ENCODE results near the gene KLF13. TPM values are rescaled to one million over a fixed set of nuclear protein-coding genes. Genes with fewer than 3 reads are reported as not detected.
"Not testable (repeated sequence)": the region's sequence is repeated elsewhere in the genome, so short reads cannot be mapped to it uniquely, and the experiment has no call there.

The KLF13 gene
- total RNA-seq, 2 experiments from 2014 or later, result 134 to 145 TPM

GRCh38 chr15:31352911-31353811 lies 26.5 kb downstream of the KLF13 start:
- CTCF ChIA-PET, result interaction anchor here (1.1 to 2.0 kb wide), 4 partner anchors 12 to 135 kb away, joined by 4 to 7 read pairs (median 5); no protein-coding TSS in a partner anchor
- intact Hi-C loops (cut with micrococcal nuclease), result no loop called here
- peaks cover 4% of the 10 kb centered on the region for H3K9me3 Mint-ChIP-seq
- no peaks in the 10 kb centered on the region for H3K27me3 Mint-ChIP-seq
- peak overlapping the region; percentile 63 for H3K4me3 Mint-ChIP-seq
- peaks cover 99% of the 10 kb centered on the region for H3K4me1 Mint-ChIP-seq (ENCODE audit: low read depth)
- H3K36me3 Mint-ChIP-seq, result peaks cover 42% of the 10 kb centered on the region
- POLR2A ChIA-PET, result interaction anchor here (0.9 to 1.7 kb wide), 8 partner anchors 8 to 39 kb away, joined by 3 to 9 read pairs (median 4); no protein-coding TSS in a partner anchor
- H3K27ac Mint-ChIP-seq, result peak overlapping the region; percentile 94
- peak; percentile 71 for DNase-seq

- no peak for DNase-seq
- Mint-ChIP-seq H3K4me3 (peak overlapping the region; percentile 63), H3K27me3 (no peaks in the 10 kb centered on the region), H3K4me1 (ENCODE audit: low read depth) (peaks cover 99% of the 10 kb centered on the region), H3K36me3 (peaks cover 46% of the 10 kb centered on the region), H3K9me3 (peaks cover 4% of the 10 kb centered on the region), H3K27ac (peak overlapping the region; percentile 94)
- ChIA-PET CTCF (interaction anchor here (1.5 to 1.6 kb wide), 2 partner anchors 12 to 134 kb away, joined by 4 to 7 read pairs; no protein-coding TSS in a partner anchor), POLR2A (interaction anchor here (0.9 to 1.7 kb wide), 7 partner anchors 9 to 38 kb away, joined by 3 to 9 read pairs (median 4); no protein-coding TSS in a partner anchor)
- intact Hi-C loops (cut with micrococcal nuclease), result no loop called here
These were observed 27.3 kb downstream of the KLF13 start for GRCh38 chr15:31353931-31354330.

- POLR2A ChIA-PET, result interaction anchor here (1.0 to 10.3 kb wide), 6 partner anchors 8 to 134 kb away, joined by 3 to 97 read pairs (median 6); no protein-coding TSS in a partner anchor
- intact Hi-C loops (cut with micrococcal nuclease); H3K9me3 Mint-ChIP-seq; DNase-seq; H3K27me3 Mint-ChIP-seq; H3K4me3 Mint-ChIP-seq: not testable (repeated sequence)
- H3K4me1 Mint-ChIP-seq (ENCODE audit: low read depth), result peaks cover 99% of the 10 kb centered on the region
- peaks cover 37% of the 10 kb centered on the region for H3K36me3 Mint-ChIP-seq
- CTCF ChIA-PET, result interaction anchor here (0.8 to 3.1 kb wide), 7 partner anchors 9 to 135 kb away, joined by 3 to 20 read pairs (median 14); no protein-coding TSS in a partner anchor
- peak overlapping the region; percentile 97 for H3K27ac Mint-ChIP-seq
These were observed 29.5 kb downstream of the KLF13 start for GRCh38 chr15:31356097-31356496.

- intact Hi-C loops (cut with micrococcal nuclease), result no loop called here
- POLR2A ChIA-PET, result interaction anchor here (1.0 to 10.3 kb wide), 7 partner anchors 8 to 127 kb away, joined by 3 to 97 read pairs (median 5); no protein-coding TSS in a partner anchor
- peak overlapping the region; percentile 97 for H3K27ac Mint-ChIP-seq
These were observed 30.5 kb downstream of the KLF13 start for GRCh38 chr15:31357148-31357547.

GRCh38 chr15:31358163-31358562 lies 31.5 kb downstream of the KLF13 start:
- ChIA-PET CTCF (interaction anchor here (0.6 to 3.1 kb wide), 6 partner anchors 9 to 130 kb away, joined by 3 to 20 read pairs (median 8); no protein-coding TSS in a partner anchor), POLR2A (interaction anchor here (0.8 to 10.3 kb wide), 5 partner anchors 10 to 79 kb away, joined by 3 to 97 read pairs (median 3); partner anchors contain the start of gene KLF13)
- Mint-ChIP-seq H3K4me3 (no peak overlapping the region), H3K36me3 (peaks cover 40% of the 10 kb centered on the region), H3K9me3 (peaks cover 4% of the 10 kb centered on the region), H3K4me1 (ENCODE audit: low read depth) (peaks cover 99% of the 10 kb centered on the region), H3K27ac (peak overlapping the region; percentile 97), H3K27me3 (no peaks in the 10 kb centered on the region)
- intact Hi-C loops (cut with micrococcal nuclease), result no loop called here
- no peak for DNase-seq

More at GRCh38 chr15:31357148-31357547, 30.5 kb downstream of the KLF13 start:
- Mint-ChIP-seq H3K27me3 (no peaks in the 10 kb centered on the region), H3K36me3 (peaks cover 37% of the 10 kb centered on the region), H3K4me3 (peak overlapping the region; percentile 65), H3K4me1 (ENCODE audit: low read depth) (peaks cover 99% of the 10 kb centered on the region), H3K9me3 (peaks cover 4% of the 10 kb centered on the region)
- DNase-seq, result peak; percentile 60
- CTCF ChIA-PET, result interaction anchor here (1.1 to 3.1 kb wide), 6 partner anchors 9 to 133 kb away, joined by 3 to 20 read pairs (median 14); no protein-coding TSS in a partner anchor

GRCh38 chr15:31358957-31359701 lies 32.5 kb downstream of the KLF13 start:
- CTCF ChIA-PET, result interaction anchor here (0.7 to 3.1 kb wide), 8 partner anchors 8 to 144 kb away, joined by 3 to 16 read pairs (median 6); no protein-coding TSS in a partner anchor
- DNase-seq, result no peak
- POLR2A ChIA-PET, result interaction anchor here (1.2 to 10.3 kb wide), 4 partner anchors 11 to 78 kb away, joined by 3 to 97 read pairs (median 3); no protein-coding TSS in a partner anchor
- Mint-ChIP-seq H3K36me3 (peaks cover 37% of the 10 kb centered on the region), H3K27ac (peak overlapping the region; percentile 97), H3K4me3 (no peak overlapping the region), H3K27me3 (no peaks in the 10 kb centered on the region), H3K4me1 (ENCODE audit: low read depth) (peaks cover 99% of the 10 kb centered on the region), H3K9me3 (peaks cover 4% of the 10 kb centered on the region)
- intact Hi-C loops (cut with micrococcal nuclease), result no loop called here

GRCh38 chr15:31359702-31360111 lies 33.1 kb downstream of the KLF13 start:
- no peaks in the 10 kb centered on the region for H3K27me3 Mint-ChIP-seq
- H3K27ac Mint-ChIP-seq, result peak overlapping the region; percentile 97
- H3K36me3 Mint-ChIP-seq, result peaks cover 37% of the 10 kb centered on the region
- peaks cover 100% of the 10 kb centered on the region for H3K4me1 Mint-ChIP-seq (ENCODE audit: low read depth)
- CTCF ChIA-PET, result interaction anchor here (0.7 to 2.9 kb wide), 6 partner anchors 13 to 144 kb away, joined by 3 to 13 read pairs (median 6); no protein-coding TSS in a partner anchor
- intact Hi-C loops (cut with micrococcal nuclease), result loop anchor here (10.0 kb wide), 1 partner anchor 365 kb away; the partner anchor contains the start of gene MTMR10
- H3K4me3 Mint-ChIP-seq, result peak overlapping the region; percentile 76
- POLR2A ChIA-PET, result interaction anchor here (0.8 to 10.3 kb wide), 3 partner anchors 12 to 75 kb away, joined by 3 to 97 read pairs (median 3); no protein-coding TSS in a partner anchor
- H3K9me3 Mint-ChIP-seq, result peaks cover 4% of the 10 kb centered on the region
- no peak for DNase-seq

- Mint-ChIP-seq H3K27ac (peak overlapping the region; percentile 97), H3K27me3 (no peaks in the 10 kb centered on the region), H3K4me1 (ENCODE audit: low read depth) (peaks cover 100% of the 10 kb centered on the region), H3K36me3 (peaks cover 33% of the 10 kb centered on the region), H3K4me3 (peak overlapping the region; percentile 76), H3K9me3 (no peaks in the 10 kb centered on the region)
- ChIA-PET POLR2A (interaction anchor here (0.8 to 10.3 kb wide), 4 partner anchors 12 to 75 kb away, joined by 3 to 97 read pairs (median 4); no protein-coding TSS in a partner anchor), CTCF (interaction anchor here (0.7 to 2.9 kb wide), 7 partner anchors 14 to 145 kb away, joined by 3 to 13 read pairs (median 6); no protein-coding TSS in a partner anchor)
- DNase-seq, result no peak
- intact Hi-C loops (cut with micrococcal nuclease), result loop anchor here (10.0 kb wide), 1 partner anchor 365 kb away; the partner anchor contains the start of gene MTMR10
These were observed 33.5 kb downstream of the KLF13 start for GRCh38 chr15:31360158-31360561.

- ChIA-PET POLR2A (interaction anchor here (1.0 to 10.3 kb wide), 4 partner anchors 8 to 74 kb away, joined by 3 to 97 read pairs (median 6); no protein-coding TSS in a partner anchor), CTCF (interaction anchor here (0.7 to 2.9 kb wide), 5 partner anchors 15 to 146 kb away, joined by 3 to 13 read pairs (median 6); no protein-coding TSS in a partner anchor)
- Mint-ChIP-seq H3K9me3 (no peaks in the 10 kb centered on the region), H3K4me3 (peak overlapping the region; percentile 76), H3K4me1 (ENCODE audit: low read depth) (peaks cover 99% of the 10 kb centered on the region), H3K36me3 (peaks cover 24% of the 10 kb centered on the region), H3K27me3 (no peaks in the 10 kb centered on the region), H3K27ac (peak overlapping the region; percentile 97)
- DNase-seq, result peak; percentile 80
- intact Hi-C loops (cut with micrococcal nuclease), result loop anchor here (1.0 to 10.0 kb wide), 5 partner anchors 10 to 366 kb away; partner anchors contain the start of genes KLF13 and MTMR10
These were observed 34.5 kb downstream of the KLF13 start for GRCh38 chr15:31360843-31361763.

Data from activated CD4-positive, alpha-beta memory T cell treated with anti-CD3 and anti-CD28 coated beads for 36 hours (primary cell).